ENCODE measurements around the gene KRT39. TPM values are rescaled to one million over a fixed set of nuclear protein-coding genes. Genes with fewer than 3 reads are reported as not detected.
"Not testable (repeated sequence)": the region's sequence is repeated elsewhere in the genome, so short reads cannot be mapped to it uniquely, and the experiment has no call there.

The KRT39 gene
- total RNA-seq, 1 experiment from 2014 or later = not detected

GRCh38 chr17:41001795-41002194 lies 35.0 kb upstream of the KRT39 start:
- POLR2A ChIA-PET (ENCODE audit: unreplicated experiment) = no interaction called here
- Histone ChIP-seq H3K9me2 (replicated peaks; ENCODE audit: low read length) (no peaks in the 10 kb centered on the region), H3K4me2 (ENCODE audit: low read length) (no peak overlapping the region), H3K27ac (ENCODE audit: low read length) (no peak overlapping the region), H3K79me2 (ENCODE audit: low read length) (no peaks in the 10 kb centered on the region), H3K9me3 (ENCODE audit: low read length) (no peaks in the 10 kb centered on the region), H3K9ac (ENCODE audit: low read length) (no peak overlapping the region), H4K20me1 (ENCODE audit: low read length) (no peaks in the 10 kb centered on the region), H3K27me3 (ENCODE audit: low read length) (no peaks in the 10 kb centered on the region), H3F3A (ENCODE audit: low read length, unreplicated experiment) (no peaks in the 10 kb centered on the region), H2AFZ (ENCODE audit: low read length) (no peak overlapping the region), H3K36me3 (ENCODE audit: low read depth, low read length) (no peaks in the 10 kb centered on the region), H3K4me3 (ENCODE audit: low read length) (no peak overlapping the region), H3K4me1 (ENCODE audit: insufficient read depth, low read length) (peaks cover 21% of the 10 kb centered on the region)
- no peak for ATAC-seq
- DNase-seq = no peak
- no TSS peak for BruUV-seq (replicated peaks)
- CTCF ChIA-PET = no interaction called here
- TF ChIP-seq, protein P1, sequence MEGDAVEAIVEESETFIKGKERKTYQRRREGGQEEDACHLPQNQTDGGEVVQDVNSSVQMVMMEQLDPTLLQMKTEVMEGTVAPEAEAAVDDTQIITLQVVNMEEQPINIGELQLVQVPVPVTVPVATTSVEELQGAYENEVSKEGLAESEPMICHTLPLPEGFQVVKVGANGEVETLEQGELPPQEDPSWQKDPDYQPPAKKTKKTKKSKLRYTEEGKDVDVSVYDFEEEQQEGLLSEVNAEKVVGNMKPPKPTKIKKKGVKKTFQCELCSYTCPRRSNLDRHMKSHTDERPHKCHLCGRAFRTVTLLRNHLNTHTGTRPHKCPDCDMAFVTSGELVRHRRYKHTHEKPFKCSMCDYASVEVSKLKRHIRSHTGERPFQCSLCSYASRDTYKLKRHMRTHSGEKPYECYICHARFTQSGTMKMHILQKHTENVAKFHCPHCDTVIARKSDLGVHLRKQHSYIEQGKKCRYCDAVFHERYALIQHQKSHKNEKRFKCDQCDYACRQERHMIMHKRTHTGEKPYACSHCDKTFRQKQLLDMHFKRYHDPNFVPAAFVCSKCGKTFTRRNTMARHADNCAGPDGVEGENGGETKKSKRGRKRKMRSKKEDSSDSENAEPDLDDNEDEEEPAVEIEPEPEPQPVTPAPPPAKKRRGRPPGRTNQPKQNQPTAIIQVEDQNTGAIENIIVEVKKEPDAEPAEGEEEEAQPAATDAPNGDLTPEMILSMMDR (conservative IDR thresholded peaks at IDR 0.05; ENCODE audit: low read depth, low read length) = no peak
- TF ChIP-seq EZH2phosphoT487 (IDR thresholded peaks at IDR 0.05; ENCODE audit: borderline replicate concordance, low read length) = no peak
- no peak for TF ChIP-seq EZH2 (IDR thresholded peaks at IDR 0.05; ENCODE audit: low read length, unreplicated experiment)
- intact Hi-C loops (cut with micrococcal nuclease) = loop anchor here (10.0 kb wide), 2 partner anchors 63 to 87 kb away; partner anchors contain the start of genes KRTAP2-3 and KRTAP2-4

- CTCF ChIA-PET; POLR2A ChIA-PET (ENCODE audit: unreplicated experiment): not testable (repeated sequence)
- peaks cover 21% of the 10 kb centered on the region for H3K4me1 ChIP-seq (ENCODE audit: insufficient read depth, low read length)
Measured at GRCh38 chr17:40999563-40999962, 32.8 kb upstream of the KRT39 start, which contains the start of gene KRTAP3-2. KRTAP3-2 (minus strand) TSS chr17:40999906; CDS start chr17:40999853, 53 bp downstream.

DNA sequence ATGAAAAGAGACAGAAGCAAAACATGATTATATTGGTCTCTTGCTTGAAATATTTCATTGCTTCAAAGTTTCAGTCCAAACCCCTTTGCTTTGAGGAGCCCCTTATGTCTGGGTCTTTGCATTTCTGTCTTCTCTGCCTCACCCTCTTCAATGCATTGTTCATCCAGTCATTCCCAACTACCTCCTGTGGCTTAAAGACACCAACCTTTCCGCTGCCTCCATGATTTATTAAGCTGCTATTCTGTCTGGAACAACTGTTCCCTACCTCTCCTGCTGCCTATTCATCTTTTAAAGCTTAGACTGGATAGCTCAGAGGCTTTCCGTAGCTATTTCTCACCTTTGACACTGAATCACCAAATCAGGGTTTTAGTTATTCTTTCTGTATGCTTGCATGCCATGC lies 30.6 kb upstream of the KRT39 start:
- no TSS peak for BruUV-seq (replicated peaks)
- ChIA-PET POLR2A (ENCODE audit: unreplicated experiment) (no interaction called here), CTCF (no interaction called here)
- no peak for TF ChIP-seq EZH2 (IDR thresholded peaks at IDR 0.05; ENCODE audit: low read length, unreplicated experiment)
- TF ChIP-seq EZH2phosphoT487 (IDR thresholded peaks at IDR 0.05; ENCODE audit: borderline replicate concordance, low read length) = no peak
- TF ChIP-seq, protein P1 (conservative IDR thresholded peaks at IDR 0.05; ENCODE audit: low read depth, low read length) = no peak
- Histone ChIP-seq H3K4me2 (ENCODE audit: low read length) (no peak overlapping the region), H2AFZ (ENCODE audit: low read length) (no peak overlapping the region), H3K27me3 (ENCODE audit: low read length) (no peaks in the 10 kb centered on the region), H3K9ac (ENCODE audit: low read length) (no peak overlapping the region), H3F3A (ENCODE audit: low read length, unreplicated experiment) (no peaks in the 10 kb centered on the region), H3K9me2 (replicated peaks; ENCODE audit: low read length) (no peaks in the 10 kb centered on the region), H3K4me3 (ENCODE audit: low read length) (no peak overlapping the region), H3K4me1 (ENCODE audit: insufficient read depth, low read length) (peaks cover 9% of the 10 kb centered on the region), H3K36me3 (ENCODE audit: low read depth, low read length) (no peaks in the 10 kb centered on the region), H3K27ac (ENCODE audit: low read length) (no peak overlapping the region), H4K20me1 (ENCODE audit: low read length) (no peaks in the 10 kb centered on the region), H3K79me2 (ENCODE audit: low read length) (no peaks in the 10 kb centered on the region), H3K9me3 (ENCODE audit: low read length) (no peaks in the 10 kb centered on the region)
- ATAC-seq = no peak
- no peak for DNase-seq
- intact Hi-C loops (cut with micrococcal nuclease) = no loop called here

More at GRCh38 chr17:40999563-40999962, 32.8 kb upstream of the KRT39 start, which contains the start of gene KRTAP3-2:
- H3K27me3 ChIP-seq (ENCODE audit: low read length); ATAC-seq; H3K4me2 ChIP-seq (ENCODE audit: low read length); intact Hi-C loops (cut with micrococcal nuclease); H3K9me3 ChIP-seq (ENCODE audit: low read length); H4K20me1 ChIP-seq (ENCODE audit: low read length); DNase-seq; H3K79me2 ChIP-seq (ENCODE audit: low read length); BruUV-seq (replicated peaks); H3K9me2 ChIP-seq (replicated peaks; ENCODE audit: low read length); H3K9ac ChIP-seq (ENCODE audit: low read length); H3K36me3 ChIP-seq (ENCODE audit: low read depth, low read length); H2AFZ ChIP-seq (ENCODE audit: low read length); H3F3A ChIP-seq (ENCODE audit: low read length, unreplicated experiment); H3K27ac ChIP-seq (ENCODE audit: low read length); H3K4me3 ChIP-seq (ENCODE audit: low read length): not testable (repeated sequence)
